ENCODE measurements around the gene RAPGEF2.
A peak's percentile ranks its signal among the peaks of the same experiment; 100 is the strongest.
"Not testable (repeated sequence)": the region's sequence is repeated elsewhere in the genome, so short reads cannot be mapped to it uniquely, and the experiment has no call there.

RAPGEF2 gene

GRCh38 chr4:159098482-159099127 lies 4.3 kb upstream of the RAPGEF2 start:
- no peak for DNase-seq (ENCODE audit: low read depth in 3 of 3)

- no peak for DNase-seq (ENCODE audit: low read depth in 3 of 3)
Observed at GRCh38 chr4:159101988-159102621, 774 bp upstream of the RAPGEF2 start.

GRCh38 chr4:159103384-159103990 lies 608 bp downstream of the RAPGEF2 start:
- DNase-seq (ENCODE audit: low read depth in 3 of 3): peak in 1 of 3 experiments; percentile 30

GRCh38 chr4:159104694-159105414 lies 2.0 kb downstream of the RAPGEF2 start:
- DNase-seq (ENCODE audit: low read depth in 3 of 3): no peak

- DNase-seq (ENCODE audit: low read depth in 3 of 3): no peak
Observed at GRCh38 chr4:159105761-159106243, 2.9 kb downstream of the RAPGEF2 start.

- no peak for DNase-seq (ENCODE audit: low read depth in 3 of 3)
Observed at GRCh38 chr4:159106636-159107035, 3.8 kb downstream of the RAPGEF2 start.

GRCh38 chr4:159107203-159107925 lies 4.5 kb downstream of the RAPGEF2 start:
- DNase-seq (ENCODE audit: low read depth in 3 of 3): no peak

GRCh38 chr4:159108124-159108523 lies 5.2 kb downstream of the RAPGEF2 start:
- DNase-seq (ENCODE audit: low read depth in 3 of 3): no peak

GRCh38 chr4:159110961-159111360 lies 8.1 kb downstream of the RAPGEF2 start:
- DNase-seq (ENCODE audit: low read depth in 3 of 3): no peak

- no peak for DNase-seq (ENCODE audit: low read depth in 3 of 3)
Observed at GRCh38 chr4:159111416-159111815, 8.5 kb downstream of the RAPGEF2 start.

GRCh38 chr4:159113366-159113765 lies 10.5 kb downstream of the RAPGEF2 start:
- not testable (repeated sequence) for DNase-seq (ENCODE audit: low read depth in 3 of 3)

GRCh38 chr4:159116098-159116497 lies 13.2 kb downstream of the RAPGEF2 start:
- not testable (repeated sequence) for DNase-seq (ENCODE audit: low read depth in 3 of 3)

GRCh38 chr4:159116693-159117092 lies 13.8 kb downstream of the RAPGEF2 start:
- not testable (repeated sequence) for DNase-seq (ENCODE audit: low read depth in 3 of 3)

GRCh38 chr4:159117564-159117963 lies 14.7 kb downstream of the RAPGEF2 start:
- no peak for DNase-seq (ENCODE audit: low read depth in 3 of 3)

GRCh38 chr4:159117968-159118367 lies 15.1 kb downstream of the RAPGEF2 start:
- no peak for DNase-seq (ENCODE audit: low read depth in 3 of 3)

GRCh38 chr4:159121371-159121770 lies 18.5 kb downstream of the RAPGEF2 start:
- DNase-seq (ENCODE audit: low read depth in 3 of 3): no peak

- DNase-seq (ENCODE audit: low read depth in 3 of 3): no peak
Observed at GRCh38 chr4:159126716-159127115, 23.8 kb downstream of the RAPGEF2 start.

- DNase-seq (ENCODE audit: low read depth in 3 of 3): no peak
Observed at GRCh38 chr4:159127745-159128518, 25.1 kb downstream of the RAPGEF2 start.

GRCh38 chr4:159129814-159130550 lies 27.1 kb downstream of the RAPGEF2 start:
- DNase-seq (ENCODE audit: low read depth in 3 of 3): no peak

- no peak for DNase-seq (ENCODE audit: low read depth in 3 of 3)
Observed at GRCh38 chr4:159131564-159131963, 28.7 kb downstream of the RAPGEF2 start.
